CD4-positive, alpha-beta T cell treated with Interleukin-17A for 1 hour (primary cell): Measurements from ENCODE around the gene CIITA.
A peak's percentile ranks its signal among the peaks of the same experiment; 100 is the strongest.

ENCODE experiments used
- DNase-seq: peaks from one replicate; pipeline ENCODE4 v3.0.0-alpha.2; 2020

The CIITA gene

DNA sequence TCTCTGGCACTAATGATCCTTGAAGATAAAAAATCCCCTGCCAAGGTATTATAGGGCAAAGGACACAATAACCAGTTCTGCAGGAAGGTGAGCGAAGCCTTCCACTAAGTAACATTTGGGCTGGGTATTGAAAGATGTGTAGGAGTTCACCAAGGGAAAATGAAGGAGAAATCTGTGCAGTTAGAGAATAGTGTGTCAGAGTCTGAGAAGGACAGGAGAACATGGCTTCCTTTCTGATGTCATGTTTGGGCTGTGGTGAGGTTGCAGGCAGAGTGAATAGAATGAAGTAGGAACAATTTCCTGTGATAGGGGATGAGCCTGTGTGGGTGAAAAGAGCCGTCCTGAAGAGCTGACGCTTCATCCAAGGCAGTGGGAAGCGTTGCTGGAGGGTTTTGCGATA, 24.1 kb upstream of the CIITA start:
- no peak for DNase-seq

DNA sequence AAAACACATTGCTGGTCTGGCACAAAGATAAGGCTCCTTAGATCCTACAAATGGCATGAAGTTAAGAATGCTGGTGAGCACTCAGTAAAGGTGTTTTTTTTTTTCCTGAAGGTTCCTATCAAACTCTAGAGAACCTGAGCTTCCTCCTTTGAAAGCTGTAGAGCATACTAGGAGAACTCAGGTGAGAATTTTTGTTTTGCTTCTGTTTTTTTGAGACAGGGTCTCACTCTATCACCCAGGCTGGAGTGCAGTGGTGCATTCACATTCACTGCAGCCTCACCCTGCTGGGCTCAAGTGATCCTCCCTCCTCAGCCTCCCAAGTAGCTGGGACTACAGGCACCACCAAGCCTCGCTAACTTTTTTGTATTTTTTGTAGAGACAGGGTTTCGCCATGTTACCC, 21.0 kb upstream of the CIITA start:
- no peak for DNase-seq

DNA sequence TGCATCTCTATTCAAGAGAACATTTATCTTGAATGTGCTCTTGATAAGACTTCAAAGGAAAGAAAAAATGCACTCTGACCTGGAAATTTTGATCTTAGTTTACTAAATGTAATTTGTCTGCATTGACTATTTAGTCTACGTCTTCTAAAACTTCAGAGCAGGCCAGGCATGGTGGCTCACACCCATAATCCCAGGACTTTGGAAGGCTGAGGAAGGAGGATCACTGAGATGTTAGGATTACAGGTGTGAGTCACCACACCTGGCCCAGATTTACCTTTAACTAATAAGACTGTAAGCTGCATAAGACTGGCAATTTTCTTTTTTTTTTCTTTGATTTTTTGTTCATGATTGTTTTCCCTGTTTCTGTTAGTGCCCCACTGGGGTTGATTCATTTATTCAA, 18.8 kb upstream of the CIITA start:
- DNase-seq: no peak

- no peak for DNase-seq
Measured at GRCh38 chr16:10859020-10859419, 18.0 kb upstream of the CIITA start.

DNA sequence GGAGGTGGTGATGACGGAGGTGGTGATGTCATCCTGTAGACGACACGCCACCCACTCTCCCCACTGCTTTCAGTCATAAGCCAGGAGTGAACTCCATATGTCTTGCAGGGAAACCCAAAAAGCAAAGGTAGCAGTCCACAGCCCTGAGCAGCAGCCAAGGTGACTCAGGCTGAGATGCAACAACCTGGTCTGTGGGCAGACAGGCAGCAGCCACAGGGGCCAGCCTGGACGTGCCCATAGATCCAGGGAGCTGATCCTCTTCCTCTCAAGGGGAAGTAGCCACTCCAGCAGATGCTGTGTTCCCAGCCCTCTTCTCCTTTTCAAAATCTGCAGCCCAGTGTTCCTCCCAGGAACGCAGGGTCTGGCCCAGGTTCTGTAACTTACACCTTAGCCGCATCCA, 17.3 kb upstream of the CIITA start:
- DNase-seq: no peak

DNA sequence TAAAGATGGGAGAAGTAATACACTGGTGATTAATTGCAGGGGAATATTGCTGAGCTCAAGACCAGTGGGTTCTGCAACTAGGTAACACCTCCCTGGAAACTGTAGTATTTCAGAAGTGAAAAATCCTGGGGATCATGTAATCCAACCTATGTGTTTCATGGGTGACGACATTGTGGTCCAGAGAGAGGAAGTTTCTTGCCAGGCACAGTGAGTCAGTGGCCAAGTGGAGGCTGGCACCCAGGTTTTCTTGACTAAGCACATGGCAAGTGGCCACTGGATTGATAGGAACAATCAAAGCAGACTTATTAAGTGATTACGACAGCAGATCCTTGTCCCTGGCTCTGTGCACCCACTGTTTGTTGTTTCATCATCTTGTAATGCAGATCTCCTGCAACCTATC, 14.6 kb upstream of the CIITA start:
- no peak for DNase-seq

DNA sequence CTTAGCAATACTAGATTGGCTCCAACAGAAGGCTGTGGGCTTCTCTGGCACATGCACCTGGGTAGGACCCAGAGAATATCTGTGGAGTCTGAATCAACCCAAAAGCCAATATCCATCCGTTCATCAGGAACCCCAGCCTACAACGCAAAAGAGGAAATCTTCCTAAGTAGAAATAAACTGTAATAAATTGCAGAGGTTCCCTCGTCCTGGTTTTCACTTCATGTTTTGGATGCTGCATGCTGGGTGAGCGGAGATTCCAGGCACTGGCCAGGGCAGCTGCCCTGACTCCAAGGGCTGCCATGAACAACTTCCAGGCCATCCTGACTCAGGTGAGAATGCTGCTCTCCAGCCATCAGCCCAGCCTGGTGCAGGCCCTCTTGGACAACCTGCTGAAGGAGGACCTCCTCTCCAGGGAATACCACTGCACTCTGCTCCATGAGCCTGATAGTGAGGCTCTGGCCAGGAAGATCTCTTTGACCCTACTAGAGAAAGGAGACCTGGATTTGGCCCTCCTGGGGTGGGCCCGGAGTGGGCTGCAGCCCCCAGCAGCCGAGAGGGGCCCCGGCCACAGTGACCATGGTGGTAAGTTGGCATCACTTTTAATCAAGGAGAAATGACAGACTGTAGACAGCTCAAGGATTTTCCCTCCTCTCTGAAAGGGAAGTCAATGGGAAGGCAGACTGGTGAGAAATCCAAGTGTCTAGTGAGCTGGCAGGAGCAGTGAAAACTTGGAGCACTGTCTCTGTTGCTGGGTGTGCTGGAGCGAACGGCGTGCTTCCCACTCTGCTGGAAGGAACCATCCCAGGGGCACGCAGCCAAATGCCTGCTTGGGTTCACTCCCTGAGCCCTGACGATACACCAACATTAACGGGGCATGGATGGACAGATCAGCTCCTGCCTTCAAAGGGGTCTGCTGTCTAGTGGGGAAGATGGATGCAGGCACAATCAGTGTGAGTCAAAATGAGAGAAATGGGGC, 10.7 kb upstream of the CIITA start:
- no peak for DNase-seq

- no peak for DNase-seq
Measured at GRCh38 chr16:10867199-10867598, 9.8 kb upstream of the CIITA start.

DNA sequence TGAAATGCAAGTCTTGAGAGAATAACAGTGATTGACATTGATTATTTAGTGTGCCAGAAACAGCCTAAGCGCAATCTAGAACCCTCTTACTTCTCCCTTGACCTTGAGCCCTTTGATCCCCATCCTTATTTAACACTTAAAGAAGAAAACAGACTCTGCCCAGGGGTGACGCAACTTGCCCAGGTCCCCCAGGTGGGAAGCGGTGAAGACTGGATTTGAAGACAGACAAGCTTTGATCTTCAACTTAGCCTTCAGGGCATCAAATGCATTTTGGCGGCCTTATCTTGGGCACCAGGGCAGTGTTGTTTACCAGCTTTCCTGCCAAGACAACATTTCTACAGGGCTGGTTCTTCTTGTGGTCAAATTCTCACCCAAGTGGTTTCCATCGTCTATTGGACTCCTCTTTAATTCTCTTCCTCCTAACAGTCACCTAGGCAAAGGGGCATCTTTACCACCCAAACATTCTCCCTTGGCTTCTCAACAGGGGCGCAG, 8.9 kb upstream of the CIITA start:
- no peak for DNase-seq

DNA sequence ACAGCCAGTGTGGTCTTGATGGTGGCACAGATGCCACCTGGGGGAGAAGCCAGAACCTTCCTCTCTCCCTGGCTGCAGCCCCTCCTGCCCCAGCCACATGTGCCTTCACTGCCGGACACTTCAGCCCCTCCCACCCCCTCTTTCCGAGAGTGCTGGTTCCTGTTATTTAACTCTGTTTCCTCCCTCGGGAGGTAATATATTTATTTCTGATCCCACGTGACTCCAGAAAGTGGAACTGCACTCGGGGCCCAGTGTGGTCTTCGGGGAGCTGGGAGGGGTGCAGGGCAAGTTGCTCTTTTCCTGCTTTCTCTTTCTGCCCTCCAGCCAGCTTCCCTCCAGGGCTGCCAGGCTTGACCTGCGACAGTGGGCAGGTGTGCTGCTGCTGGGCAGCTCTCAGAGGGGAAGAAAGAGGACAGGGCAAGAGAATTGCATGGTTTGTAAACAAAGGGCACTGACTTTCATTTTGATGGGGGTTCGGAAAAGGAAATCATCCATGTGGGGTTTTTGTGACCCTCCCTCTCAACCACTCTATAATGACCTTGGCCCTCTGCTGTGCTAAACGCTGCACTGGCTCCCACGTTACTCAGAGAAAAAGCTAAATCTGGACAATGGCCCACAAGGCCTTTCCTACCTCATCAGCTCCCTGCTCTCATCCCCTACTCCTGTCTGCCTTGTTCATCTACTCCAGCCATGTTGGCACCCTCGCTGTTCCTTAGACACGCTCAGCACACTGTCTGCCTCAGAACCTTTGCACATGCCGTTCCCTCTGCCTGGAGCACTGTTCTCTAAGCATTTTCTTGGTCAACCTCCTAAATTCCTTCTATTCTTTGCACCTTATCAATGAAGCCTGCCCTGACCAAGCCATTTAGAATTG, 8.2 kb upstream of the CIITA start:
- no peak for DNase-seq

- no peak for DNase-seq
Measured at GRCh38 chr16:10870137-10870776, 6.7 kb upstream of the CIITA start.

DNA sequence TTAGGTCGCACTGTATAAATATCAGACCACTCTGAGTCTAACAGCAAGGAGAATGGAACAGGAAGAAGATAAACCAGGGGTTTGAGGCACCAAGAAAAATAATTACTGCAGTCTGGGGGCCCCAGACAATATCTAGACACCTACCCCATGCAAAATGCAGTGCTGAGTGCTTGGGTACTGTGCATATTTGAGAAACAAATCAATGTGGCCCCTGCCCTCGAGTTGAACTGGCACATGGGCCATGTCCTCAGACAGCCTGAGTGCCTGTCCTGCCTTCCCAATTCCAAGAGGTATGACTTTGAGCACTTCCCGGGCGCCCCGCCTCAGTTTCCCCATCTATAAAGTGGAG, 6.2 kb upstream of the CIITA start:
- no peak for DNase-seq

DNA sequence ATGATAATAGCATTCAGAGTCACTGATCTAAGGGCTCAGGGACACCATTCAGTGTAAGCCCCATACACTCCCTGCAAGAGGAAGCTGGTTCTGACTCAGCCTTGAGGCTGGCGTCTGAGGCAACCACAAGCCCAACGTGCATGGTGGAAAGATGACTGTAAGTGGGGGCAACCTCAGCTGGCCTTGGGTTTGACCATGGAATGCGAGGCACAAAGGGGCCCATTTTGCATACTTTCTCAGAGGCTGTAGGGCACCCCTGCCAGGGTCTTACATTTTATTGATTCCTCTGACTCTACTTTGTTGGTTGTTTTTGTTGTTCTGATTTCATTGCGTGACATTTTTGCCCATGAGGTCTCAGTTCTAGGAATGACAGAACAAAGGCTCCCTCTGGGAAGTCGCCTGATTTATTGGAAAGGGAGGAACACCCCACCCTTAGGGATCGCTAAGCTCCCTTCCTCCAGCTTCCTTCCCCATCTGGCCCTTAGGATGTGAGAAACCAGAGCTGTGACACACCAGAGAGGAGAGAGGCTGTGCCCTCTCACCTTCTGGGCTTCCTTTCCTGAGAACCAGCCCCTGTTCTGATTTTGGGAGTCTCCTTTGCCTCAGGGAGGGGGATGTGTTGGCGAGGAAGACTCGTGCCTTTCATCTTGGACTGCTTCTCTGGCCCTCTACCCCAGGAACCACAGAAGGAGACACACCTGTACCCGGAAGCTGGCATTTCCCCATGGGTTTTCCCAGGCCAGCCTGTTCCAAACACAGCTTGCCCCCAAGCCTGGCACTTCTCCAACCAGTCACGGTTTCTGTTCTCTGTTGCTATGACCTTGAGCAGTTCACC, 5.6 kb upstream of the CIITA start:
- DNase-seq: peak; percentile 45

- DNase-seq: no peak
Measured at GRCh38 chr16:10876315-10876714, 687 bp upstream of the CIITA start.

GRCh38 chr16:10877472-10877946, 507 bp downstream of the CIITA start:
- DNase-seq: no peak

- no peak for DNase-seq
Measured at GRCh38 chr16:10878328-10878643, 1.3 kb downstream of the CIITA start.

GRCh38 chr16:10878644-10879501, 1.9 kb downstream of the CIITA start:
- DNase-seq: no peak

- DNase-seq: no peak
Measured at GRCh38 chr16:10879681-10880589, 2.9 kb downstream of the CIITA start.

DNA sequence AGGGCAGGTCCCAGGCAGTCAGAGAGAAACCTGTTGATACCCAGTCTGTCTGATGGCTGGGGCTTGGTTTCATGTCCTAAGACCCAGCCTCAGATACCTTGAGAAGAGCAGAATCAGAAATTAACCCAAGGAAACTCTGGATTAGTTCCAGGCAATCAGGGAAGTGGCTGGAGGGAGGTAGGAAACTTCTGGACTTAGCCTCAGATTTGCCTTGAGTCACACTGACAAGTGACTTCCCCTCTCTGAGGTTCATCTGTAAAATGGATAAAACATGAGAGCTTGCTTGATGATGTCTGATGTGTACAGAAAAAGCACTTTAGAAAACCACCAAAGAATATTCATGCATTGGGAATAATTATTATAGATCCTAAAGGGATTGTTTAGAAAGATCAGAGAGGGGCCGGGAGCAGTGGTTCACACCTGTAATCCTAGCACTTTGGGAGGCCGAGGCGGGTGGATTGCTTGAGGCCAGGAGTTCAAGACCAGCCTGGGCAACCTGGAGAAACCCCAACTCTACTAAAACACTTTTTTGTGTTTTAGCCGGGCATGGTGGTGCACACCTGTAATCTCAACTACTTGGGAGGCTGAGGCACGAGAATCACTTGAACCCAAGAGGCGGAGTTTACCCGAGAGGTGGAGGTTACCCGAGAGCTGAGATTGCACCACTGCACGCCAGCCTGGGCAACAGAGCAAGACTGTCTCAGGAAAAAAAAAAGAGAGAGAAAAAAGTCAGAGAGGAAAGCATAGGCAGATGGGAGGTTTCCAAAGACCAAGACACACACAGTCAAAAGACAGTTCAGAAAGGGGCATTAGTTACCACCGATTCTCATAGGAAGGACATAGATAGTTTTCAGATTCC, 3.8 kb downstream of the CIITA start:
- no peak for DNase-seq
